Astrocyte of the spinal cord (primary cell): ENCODE results near the gene L3MBTL3.
A peak's percentile ranks its signal among the peaks of the same experiment; 100 is the strongest.
"Not testable (repeated sequence)": the region's sequence is repeated elsewhere in the genome, so short reads cannot be mapped to it uniquely, and the experiment has no call there.

Experiments used
- DNase-seq: peaks from one replicate; pipeline ENCODE4 v3.0.0; 2011; ENCODE audit warnings: low read depth, low spot score
- H3K4me3 ChIP-seq: 2 replicates; pipeline ENCODE4 v1.5.1; 2011; ENCODE audit warnings: low read depth, mild to moderate bottlenecking, low read length, moderate library complexity
- in situ Hi-C: cut with HindIII; loops from 2 replicates; pipeline ENCODE4 v1.10.0; 2017; ENCODE audit warnings: low sequenced_read_pairs
- TF ChIP-seq, protein P1 (sequence below): IDR thresholded peaks from 2 replicates; pipeline ENCODE4 v1.5.1; 2012; ENCODE audit warnings: low read depth, mild to moderate bottlenecking, low read length, inconsistent platforms

L3MBTL3 gene

DNA sequence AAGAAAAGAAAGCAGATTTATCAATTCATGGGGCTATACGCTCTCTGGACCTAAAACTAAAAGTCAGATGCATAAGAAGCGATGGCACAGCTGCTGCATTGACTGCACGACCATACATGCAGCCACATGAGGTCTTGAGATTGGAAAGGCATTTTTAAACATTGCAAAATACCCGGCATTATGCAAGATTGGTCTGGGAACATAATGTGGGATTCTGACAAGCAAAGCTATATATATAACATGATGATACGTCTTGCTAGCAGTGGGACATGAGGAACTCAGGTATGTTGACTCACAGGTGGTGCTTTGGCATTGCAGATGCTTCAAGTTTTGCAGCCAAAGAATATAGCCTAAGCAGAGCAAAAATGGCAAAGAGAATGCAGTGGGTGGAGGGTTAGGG is 149.3 kb downstream of the L3MBTL3 start:
- in situ Hi-C loops = no loop called here
- TF ChIP-seq, protein P1, sequence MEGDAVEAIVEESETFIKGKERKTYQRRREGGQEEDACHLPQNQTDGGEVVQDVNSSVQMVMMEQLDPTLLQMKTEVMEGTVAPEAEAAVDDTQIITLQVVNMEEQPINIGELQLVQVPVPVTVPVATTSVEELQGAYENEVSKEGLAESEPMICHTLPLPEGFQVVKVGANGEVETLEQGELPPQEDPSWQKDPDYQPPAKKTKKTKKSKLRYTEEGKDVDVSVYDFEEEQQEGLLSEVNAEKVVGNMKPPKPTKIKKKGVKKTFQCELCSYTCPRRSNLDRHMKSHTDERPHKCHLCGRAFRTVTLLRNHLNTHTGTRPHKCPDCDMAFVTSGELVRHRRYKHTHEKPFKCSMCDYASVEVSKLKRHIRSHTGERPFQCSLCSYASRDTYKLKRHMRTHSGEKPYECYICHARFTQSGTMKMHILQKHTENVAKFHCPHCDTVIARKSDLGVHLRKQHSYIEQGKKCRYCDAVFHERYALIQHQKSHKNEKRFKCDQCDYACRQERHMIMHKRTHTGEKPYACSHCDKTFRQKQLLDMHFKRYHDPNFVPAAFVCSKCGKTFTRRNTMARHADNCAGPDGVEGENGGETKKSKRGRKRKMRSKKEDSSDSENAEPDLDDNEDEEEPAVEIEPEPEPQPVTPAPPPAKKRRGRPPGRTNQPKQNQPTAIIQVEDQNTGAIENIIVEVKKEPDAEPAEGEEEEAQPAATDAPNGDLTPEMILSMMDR = no peak
- no peak for DNase-seq
- no peak overlapping the region for H3K4me3 ChIP-seq

DNA sequence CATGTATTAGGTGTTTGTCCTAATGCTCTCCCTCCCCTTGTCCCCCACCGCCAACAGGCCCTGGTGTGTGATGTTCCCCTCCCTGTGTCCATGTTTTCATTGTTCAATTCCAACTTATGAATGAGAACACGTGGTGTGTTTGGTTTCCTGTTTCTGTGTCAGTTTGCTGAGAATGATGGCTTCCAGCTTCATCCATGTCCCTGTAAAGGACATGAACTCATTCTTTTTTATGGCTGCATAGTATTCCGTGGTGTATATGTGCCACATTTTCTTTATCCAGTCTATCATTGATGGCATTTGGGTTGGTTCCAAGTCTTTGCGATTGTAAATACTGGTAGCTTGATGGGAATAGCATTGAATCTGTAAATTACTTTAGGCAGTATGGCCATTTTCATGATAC is 151.8 kb downstream of the L3MBTL3 start:
- in situ Hi-C loops, H3K4me3 ChIP-seq, DNase-seq: not testable (repeated sequence)

DNA sequence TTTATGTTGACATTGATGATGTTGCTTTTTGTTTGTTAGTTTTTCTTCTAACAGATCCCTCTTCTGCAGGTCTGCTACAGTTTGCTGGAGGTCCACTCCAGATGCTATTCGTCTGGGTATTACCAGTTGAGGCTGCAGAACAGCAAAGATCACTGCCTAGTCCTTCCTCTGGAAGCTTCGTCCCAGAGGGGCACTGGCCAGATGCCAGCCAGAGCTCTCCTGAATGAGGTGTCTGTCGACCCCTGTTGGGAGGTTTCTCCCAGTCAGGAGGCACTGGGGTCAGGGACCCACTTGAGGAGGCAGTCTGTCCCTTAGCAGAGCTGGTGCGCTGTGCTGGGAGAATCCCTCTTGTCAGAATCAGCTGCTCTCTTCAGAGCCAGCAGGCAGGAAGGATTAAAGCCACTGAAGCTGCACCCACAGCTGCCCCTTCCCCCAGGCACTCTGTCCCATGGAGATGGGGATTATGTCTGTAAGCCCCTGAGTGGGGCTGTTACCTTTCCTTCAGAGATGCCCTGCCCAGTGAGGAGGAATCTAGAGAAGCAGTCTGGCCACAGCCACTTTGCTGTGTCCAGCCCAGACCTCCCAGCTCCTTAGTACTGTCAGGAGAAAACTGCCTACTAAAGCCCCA is 155.1 kb downstream of the L3MBTL3 start:
- DNase-seq, H3K4me3 ChIP-seq, in situ Hi-C loops: not testable (repeated sequence)

DNA sequence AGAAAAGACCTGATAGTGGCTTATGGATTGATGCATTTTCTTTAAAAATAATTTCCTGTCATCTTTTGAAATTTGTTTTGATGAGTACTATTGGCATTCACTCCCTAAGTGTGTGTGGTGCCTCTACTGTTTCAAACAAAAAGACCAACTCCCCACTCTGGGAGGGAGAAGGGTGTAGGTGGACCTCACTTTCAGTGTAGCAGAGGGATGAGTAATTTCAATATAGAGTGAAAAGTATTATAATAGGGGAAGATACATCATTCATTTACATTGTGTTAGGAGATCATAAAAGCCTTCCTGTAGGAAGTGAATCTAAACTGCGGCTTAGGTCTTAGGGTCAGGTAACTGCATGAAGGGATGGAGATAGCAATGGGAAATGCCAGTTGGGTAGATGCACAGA is 158.0 kb downstream of the L3MBTL3 start:
- in situ Hi-C loops = no loop called here
- TF ChIP-seq, protein P1 = no peak
- no peak for DNase-seq
- H3K4me3 ChIP-seq = no peak overlapping the region

DNA sequence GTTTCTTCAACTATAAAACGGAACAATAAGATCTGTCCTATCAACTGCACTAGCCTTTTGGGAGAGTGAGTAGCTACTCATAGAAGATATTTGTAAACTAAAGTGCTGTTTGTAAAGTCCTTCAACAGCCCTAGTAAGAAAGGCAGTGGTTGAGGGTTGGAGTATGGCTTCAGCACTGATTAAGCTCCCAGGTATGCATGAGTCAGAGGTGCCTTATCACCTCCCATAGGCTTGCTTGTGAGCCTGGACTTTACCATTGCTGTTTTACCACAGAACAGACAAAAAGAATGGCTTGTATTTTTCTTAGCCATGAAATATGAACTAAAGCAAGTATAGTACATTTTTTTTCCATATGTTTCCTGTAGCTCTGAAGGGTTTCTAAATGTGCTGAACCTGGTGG is 160.3 kb downstream of the L3MBTL3 start:
- peak; percentile 93 for DNase-seq

DNA sequence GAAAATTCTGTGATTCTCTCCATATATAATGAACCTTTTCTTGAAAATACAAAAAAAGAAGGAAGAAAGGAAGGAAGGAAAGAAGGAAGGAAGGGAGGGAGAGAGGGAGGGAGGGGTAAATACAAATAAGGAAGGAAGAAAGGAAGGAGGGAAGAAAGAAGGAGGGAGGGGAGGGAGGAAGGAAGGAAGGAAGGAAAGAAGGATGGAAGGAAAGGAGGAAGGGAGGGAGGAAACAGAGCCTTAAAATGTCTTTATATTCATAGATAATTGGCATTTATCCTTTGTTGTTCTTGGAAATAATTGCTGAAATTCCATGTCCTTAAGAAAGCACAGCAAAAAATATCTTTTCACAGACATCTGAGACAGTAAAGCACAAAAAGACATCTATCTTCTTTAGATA is 164.1 kb downstream of the L3MBTL3 start:
- no peak overlapping the region for H3K4me3 ChIP-seq
- DNase-seq = no peak
- in situ Hi-C loops = no loop called here
- TF ChIP-seq, protein P1 = no peak

More for the DNA sequence above, 160.3 kb downstream of the L3MBTL3 start:
- in situ Hi-C loops = no loop called here
- TF ChIP-seq, protein P1 = no peak
- no peak overlapping the region for H3K4me3 ChIP-seq

DNA sequence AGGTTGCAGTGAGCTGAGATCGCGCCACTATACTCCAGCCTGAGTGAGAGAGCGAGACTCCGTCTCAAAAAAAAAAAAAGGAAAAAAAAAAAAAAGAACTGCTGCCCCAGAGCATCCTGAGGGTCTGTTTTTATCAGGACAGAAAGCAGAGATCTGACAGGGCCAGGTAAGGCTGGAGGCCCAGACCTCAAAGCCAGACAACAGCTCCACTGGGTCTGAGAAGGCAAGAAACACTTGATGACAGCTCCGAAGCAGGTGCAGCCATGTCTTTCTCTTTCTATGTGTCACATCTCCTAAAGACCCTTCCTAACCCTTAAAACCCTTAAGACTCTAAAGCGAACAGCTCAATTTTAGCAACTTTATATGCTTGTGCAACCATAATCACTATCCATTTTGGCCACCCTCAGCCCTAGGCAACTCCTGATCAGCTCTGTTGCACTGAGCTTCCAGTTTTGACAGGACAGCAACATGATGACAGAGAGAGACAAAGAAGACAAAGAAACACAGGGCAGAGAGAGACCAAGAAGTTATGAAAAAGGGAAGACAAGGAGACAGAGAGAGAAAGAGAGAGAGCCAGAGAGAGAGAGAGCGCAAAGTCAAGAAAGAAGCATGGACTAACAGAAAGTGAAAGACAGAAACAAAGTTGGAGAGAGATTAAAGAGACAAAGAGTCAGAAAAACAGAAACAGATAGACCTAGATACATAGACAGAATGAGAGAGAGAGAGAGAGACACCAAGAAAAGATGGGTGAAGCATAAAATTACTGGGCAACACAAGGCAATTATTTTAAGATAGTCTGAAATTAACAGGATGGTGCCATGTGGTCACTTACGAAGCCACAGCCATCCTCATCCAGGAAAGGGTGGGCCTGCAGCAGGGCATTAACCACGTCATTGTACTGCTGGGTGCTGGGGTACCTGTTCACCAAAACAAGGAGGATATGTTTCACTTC is 165.2 kb downstream of the L3MBTL3 start:
- in situ Hi-C loops = no loop called here
- no peak overlapping the region for H3K4me3 ChIP-seq
- TF ChIP-seq, protein P1 = no peak
- no peak for DNase-seq
